DOHH2 (cell line): ENCODE data around the gene ANKRD33.

Experiments
- H3F3A ChIP-seq: fragments of 200-600 bp; sonication (generic), shearing (Covaris generic); 2 replicates; pipeline ENCODE4 v1.6.0; 2016; ENCODE audit warnings: antibody characterized with exemption, mild to moderate bottlenecking; ENCODE audit not compliant: control insufficient read depth, insufficient read depth
- H3K27ac ChIP-seq: fragments of 200-600 bp; sonication (generic); 2 replicates; pipeline ENCODE4 v1.5.1; 2014; ENCODE audit warnings: low read depth, mild to moderate bottlenecking, low read length, moderate library complexity
- H3K27me3 ChIP-seq: fragments of 200-600 bp; sonication (generic); 2 replicates; pipeline ENCODE4 v1.6.1; 2014; ENCODE audit warnings: mild to moderate bottlenecking, low read length, mixed read lengths; ENCODE audit not compliant: control insufficient read depth
- H3K36me3 ChIP-seq: fragments of 200-600 bp; sonication (generic); 2 replicates; pipeline ENCODE4 v1.6.1; 2014; ENCODE audit warnings: mild to moderate bottlenecking, low read length, moderate library complexity, mixed read lengths; ENCODE audit not compliant: control insufficient read depth
- H3K4me1 ChIP-seq: fragments of 200-600 bp; sonication (generic); 2 replicates; pipeline ENCODE4 v1.6.1; 2014; ENCODE audit warnings: mild to moderate bottlenecking, low read length, mixed read lengths; ENCODE audit not compliant: control insufficient read depth
- H3K4me2 ChIP-seq: fragments of 200-600 bp; sonication (generic); 2 replicates; pipeline ENCODE4 v1.6.0; 2014; ENCODE audit warnings: mild to moderate bottlenecking, low read length, moderate library complexity
- H3K4me3 ChIP-seq: fragments of 200-600 bp; sonication (generic); 2 replicates; pipeline ENCODE4 v1.5.1; 2014; ENCODE audit warnings: mild to moderate bottlenecking, low read length, mixed read lengths
- H3K79me2 ChIP-seq: fragments of 200-600 bp; sonication (generic); 2 replicates; pipeline ENCODE4 v1.6.1; 2014; ENCODE audit warnings: mild to moderate bottlenecking, low read length, mixed read lengths; ENCODE audit not compliant: control insufficient read depth
- H3K9me2 ChIP-seq: fragments of 200-600 bp; sonication (generic); replicated peaks from 2 replicates; pipeline ENCODE4 v1.6.1; 2014; ENCODE audit warnings: mild to moderate bottlenecking, low read length, mixed read lengths; ENCODE audit not compliant: control insufficient read depth
- H3K9me3 ChIP-seq: fragments of 200-600 bp; sonication (generic); 2 replicates; pipeline ENCODE4 v1.6.1; 2014; ENCODE audit warnings: antibody characterized with exemption, low read length, mixed read lengths; ENCODE audit not compliant: control insufficient read depth, insufficient read depth
- H4K20me1 ChIP-seq: fragments of 200-600 bp; sonication (generic); 2 replicates; pipeline ENCODE4 v1.6.0; 2014; ENCODE audit warnings: low read depth, mild to moderate bottlenecking, antibody characterized with exemption, low read length, moderate library complexity; ENCODE audit not compliant: control insufficient read depth, insufficient read depth
- CTCF ChIP-seq: fragments of 200-600 bp; sonication (generic); IDR thresholded peaks from one replicate; pipeline ENCODE4 v1.5.1; 2014; ENCODE audit warnings: antibody characterized with exemption, mild to moderate bottlenecking, low read depth, low read length; ENCODE audit not compliant: poor library complexity, severe bottlenecking
- EZH2phosphoT487 ChIP-seq: fragments of 200-600 bp; sonication (generic); IDR thresholded peaks from 2 replicates; pipeline ENCODE4 v1.6.1; 2017; ENCODE audit warnings: borderline replicate concordance, mild to moderate bottlenecking, antibody characterized with exemption, low read length, moderate library complexity, mixed read lengths

ANKRD33 gene

GRCh38 chr12:51915951-51916350 lies 28.0 kb downstream of the ANKRD33 start:
- Histone ChIP-seq H3K4me1 (no peaks in the 10 kb centered on the region), H3K27ac (no peak overlapping the region), H3K36me3 (no peaks in the 10 kb centered on the region), H3K4me3 (no peak overlapping the region), H3K79me2 (no peaks in the 10 kb centered on the region), H3K4me2 (no peak overlapping the region), H3K27me3 (no peaks in the 10 kb centered on the region; the same call in 1 of the 2 replicates), H3F3A (no peaks in the 10 kb centered on the region), H3K9me3 (no peaks in the 10 kb centered on the region), H3K9me2 (no peaks in the 10 kb centered on the region), H4K20me1 (no peaks in the 10 kb centered on the region)
- no peak for TF ChIP-seq EZH2phosphoT487
- no peak for TF ChIP-seq CTCF

GRCh38 chr12:51917041-51917590 lies 29.2 kb downstream of the ANKRD33 start:
- H4K20me1 ChIP-seq, result no peaks in the 10 kb centered on the region
- H3K36me3 ChIP-seq, result no peaks in the 10 kb centered on the region
- TF ChIP-seq CTCF (no peak), EZH2phosphoT487 (no peak)
- no peaks in the 10 kb centered on the region for H3F3A ChIP-seq
- H3K9me3 ChIP-seq, result no peaks in the 10 kb centered on the region
- H3K9me2 ChIP-seq, result no peaks in the 10 kb centered on the region
- no peaks in the 10 kb centered on the region for H3K4me1 ChIP-seq
- H3K4me3 ChIP-seq, result no peak overlapping the region
- no peaks in the 10 kb centered on the region for H3K27me3 ChIP-seq
- no peaks in the 10 kb centered on the region for H3K79me2 ChIP-seq
- no peak overlapping the region for H3K27ac ChIP-seq
- no peak overlapping the region for H3K4me2 ChIP-seq

GRCh38 chr12:51917746-51918453 lies 30.0 kb downstream of the ANKRD33 start:
- TF ChIP-seq CTCF (no peak), EZH2phosphoT487 (no peak)
- Histone ChIP-seq H3K9me2 (no peaks in the 10 kb centered on the region), H3K27me3 (no peaks in the 10 kb centered on the region), H3K36me3 (no peaks in the 10 kb centered on the region), H3F3A (no peaks in the 10 kb centered on the region), H3K79me2 (no peaks in the 10 kb centered on the region), H3K4me3 (no peak overlapping the region), H4K20me1 (no peaks in the 10 kb centered on the region), H3K9me3 (no peaks in the 10 kb centered on the region), H3K4me2 (no peak overlapping the region), H3K4me1 (peaks cover 3% of the 10 kb centered on the region), H3K27ac (no peak overlapping the region)
